Spleen (tissue), 13 donors: Measurements from ENCODE around the gene MPHOSPH10. TPM values are rescaled to one million over a fixed set of nuclear protein-coding genes. Genes with fewer than 3 reads are reported as not detected.
"Not testable (repeated sequence)": the region's sequence is repeated elsewhere in the genome, so short reads cannot be mapped to it uniquely, and the experiment has no call there.

Source experiments
- DNase-seq: peaks from one replicate; pipeline ENCODE4 v3.0.0-alpha.2; 2020
- H3K27ac ChIP-seq, 8 donors: fragments of 200-600 bp; sonication (generic) in 7 of 8; 1 replicate in 4 of 8; 2 replicates in 4 of 8; pipeline versions ENCODE4 v1.5.0 to v1.8.0; 2016 to 2021; ENCODE audit warnings: inconsistent platforms in 4 of 8, mild to moderate bottlenecking in 4 of 8, moderate library complexity in 1 of 8
- H3K27me3 ChIP-seq, 7 donors: fragments of 200-600 bp; sonication (generic) in 6 of 7; replicated peaks in 1 of 7; 1 replicate in 4 of 7; 2 replicates in 3 of 7; pipeline versions ENCODE4 v1.5.0 to v1.8.0; 2016 to 2021; ENCODE audit warnings: inconsistent platforms in 3 of 7, mild to moderate bottlenecking in 1 of 7
- H3K36me3 ChIP-seq, 6 donors: fragments of 200-600 bp; sonication (generic) in 5 of 6; 1 replicate in 4 of 6; 2 replicates in 2 of 6; pipeline versions ENCODE4 v1.5.0 to v1.8.0; 2016 to 2021; ENCODE audit warnings: inconsistent platforms in 2 of 6
- H3K4me1 ChIP-seq, 6 donors: fragments of 200-600 bp; sonication (generic) in 5 of 6; 1 replicate in 3 of 6; 2 replicates in 3 of 6; pipeline versions ENCODE4 v1.5.0 to v1.8.0; 2016 to 2021; ENCODE audit warnings: inconsistent platforms in 3 of 6
- H3K4me3 ChIP-seq, 8 donors: fragments of 200-600 bp; sonication (generic) in 7 of 8; 1 replicate in 4 of 8; 2 replicates in 4 of 8; pipeline versions ENCODE4 v1.5.0 to v1.8.0; 2016 to 2021; ENCODE audit warnings: inconsistent platforms in 4 of 8, mild to moderate bottlenecking in 4 of 8, moderate library complexity in 2 of 8
- H3K9me3 ChIP-seq, 8 donors: fragments of 200-600 bp; sonication (generic) in 7 of 8; 1 replicate in 4 of 8; 2 replicates in 4 of 8; pipeline versions ENCODE4 v1.5.0 to v1.8.0; 2016 to 2021; ENCODE audit warnings: inconsistent platforms in 4 of 8
- POLR2A ChIP-seq, 3 donors: fragments of 450-650 bp; IDR thresholded peaks; one replicate each; pipeline ENCODE4 v1.5.1; 2017; ENCODE audit warnings: antibody characterized with exemption in 3 of 3, mild to moderate bottlenecking in 1 of 3
- POLR2AphosphoS5 ChIP-seq, 3 donors: sonication (generic); formaldehyde crosslinking; IDR thresholded peaks; one replicate each; pipeline ENCODE4 v1.5.1; 2017; ENCODE audit warnings: antibody characterized with exemption in 3 of 3
- WGBS, 5 donors: extraction: QIAGEN DNeasy Blood & Tissue Kit in 3 of 5; methylation state at CpG; one replicate each; pipeline versions ENCODE4 v1.1.5 to v1.1.7; 2013 to 2018; 5-methylcytosine and 5-hydroxymethylcytosine counted together
- intact Hi-C: fragments of 100-400 bp; cut with DNase I; formaldehyde crosslinking; loops from one replicate; pipeline ENCODE4 v1.15.0; 2023; ENCODE audit warnings: low total_unique reads
- long read RNA-seq, 2 donors: transcript quantifications; one replicate each; lab custom pipeline, GENCODE V29; 2026
- polyA plus RNA-seq, 3 donors: library from polyadenylated mRNA; stranded (reverse); fragments of 200-250 nt; gene quantifications; one replicate each; pipeline ENCODE4 v1.2.1, GENCODE V29; 2013
- total RNA-seq, 7 donors: library from RNA; depleted of rRNA in 3 of 7; stranded (reverse); fragments of >200 nt in 3 of 7; fragmentation: NEBNext Ultra II Directional in 4 of 7; extraction: Animal tissue kit (Norgen Biotek cat#: 25700) in 4 of 7; gene quantifications; one replicate each; pipeline versions ENCODE4 v1.1.0 to v1.2.1, GENCODE V29; 2016 to 2021
- TF ChIP-seq, protein P1 (sequence below), 11 experiments: fragments of 200-600 bp in 7 of 11; fragments of 450-650 bp in 4 of 11; sonication (generic) in 4 of 11; IDR thresholded peaks in 8 of 11; conservative IDR thresholded peaks in 3 of 11; 1 replicate in 7 of 11; 2 replicates in 4 of 11; pipeline versions ENCODE4 v1.4.0 to v1.8.0; 2016 to 2021; ENCODE audit warnings: antibody characterized with exemption in 11 of 11, inconsistent platforms in 4 of 11, mild to moderate bottlenecking in 1 of 11
- donor health status: healthy with polysubstance abuse.
- donor health status: DM: no; HTN: no; CAD: no; lungs with moderate emphysema.
- donor health status: DM: no; HTN: no; CAD: no.
- donor health status: Bipolar disorder and iron deficiency.
- donor health status: healthy.
- donor health status: DM: no; HTN: no; CAD: no.
- donor health status: DM: yes; HTN: yes; CAD: no.

The MPHOSPH10 gene, protein sequence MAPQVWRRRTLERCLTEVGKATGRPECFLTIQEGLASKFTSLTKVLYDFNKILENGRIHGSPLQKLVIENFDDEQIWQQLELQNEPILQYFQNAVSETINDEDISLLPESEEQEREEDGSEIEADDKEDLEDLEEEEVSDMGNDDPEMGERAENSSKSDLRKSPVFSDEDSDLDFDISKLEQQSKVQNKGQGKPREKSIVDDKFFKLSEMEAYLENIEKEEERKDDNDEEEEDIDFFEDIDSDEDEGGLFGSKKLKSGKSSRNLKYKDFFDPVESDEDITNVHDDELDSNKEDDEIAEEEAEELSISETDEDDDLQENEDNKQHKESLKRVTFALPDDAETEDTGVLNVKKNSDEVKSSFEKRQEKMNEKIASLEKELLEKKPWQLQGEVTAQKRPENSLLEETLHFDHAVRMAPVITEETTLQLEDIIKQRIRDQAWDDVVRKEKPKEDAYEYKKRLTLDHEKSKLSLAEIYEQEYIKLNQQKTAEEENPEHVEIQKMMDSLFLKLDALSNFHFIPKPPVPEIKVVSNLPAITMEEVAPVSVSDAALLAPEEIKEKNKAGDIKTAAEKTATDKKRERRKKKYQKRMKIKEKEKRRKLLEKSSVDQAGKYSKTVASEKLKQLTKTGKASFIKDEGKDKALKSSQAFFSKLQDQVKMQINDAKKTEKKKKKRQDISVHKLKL
- 10 to 100 TPM; 20.3 to 35.2 (median 27.4) TPM for total RNA-seq
- 10 to 100 TPM; 20.8 to 23.6 (median 21.7) TPM for polyA plus RNA-seq
- long read RNA-seq, donor 1, transcript MPHOSPH10-201 (11 exons, 2,484 nt), result major isoform, 7 of 19 reads
- long read RNA-seq, donor 1, partial matches to known transcripts, result 8 of 19 reads
- long read RNA-seq, donor 1, other reads (novel, unspliced or antisense), result 0 of 19 reads
- long read RNA-seq, donor 2, partial matches to known transcripts, result 0 of 4 reads
- long read RNA-seq, donor 2, other reads (novel, unspliced or antisense), result 0 of 4 reads

DNA sequence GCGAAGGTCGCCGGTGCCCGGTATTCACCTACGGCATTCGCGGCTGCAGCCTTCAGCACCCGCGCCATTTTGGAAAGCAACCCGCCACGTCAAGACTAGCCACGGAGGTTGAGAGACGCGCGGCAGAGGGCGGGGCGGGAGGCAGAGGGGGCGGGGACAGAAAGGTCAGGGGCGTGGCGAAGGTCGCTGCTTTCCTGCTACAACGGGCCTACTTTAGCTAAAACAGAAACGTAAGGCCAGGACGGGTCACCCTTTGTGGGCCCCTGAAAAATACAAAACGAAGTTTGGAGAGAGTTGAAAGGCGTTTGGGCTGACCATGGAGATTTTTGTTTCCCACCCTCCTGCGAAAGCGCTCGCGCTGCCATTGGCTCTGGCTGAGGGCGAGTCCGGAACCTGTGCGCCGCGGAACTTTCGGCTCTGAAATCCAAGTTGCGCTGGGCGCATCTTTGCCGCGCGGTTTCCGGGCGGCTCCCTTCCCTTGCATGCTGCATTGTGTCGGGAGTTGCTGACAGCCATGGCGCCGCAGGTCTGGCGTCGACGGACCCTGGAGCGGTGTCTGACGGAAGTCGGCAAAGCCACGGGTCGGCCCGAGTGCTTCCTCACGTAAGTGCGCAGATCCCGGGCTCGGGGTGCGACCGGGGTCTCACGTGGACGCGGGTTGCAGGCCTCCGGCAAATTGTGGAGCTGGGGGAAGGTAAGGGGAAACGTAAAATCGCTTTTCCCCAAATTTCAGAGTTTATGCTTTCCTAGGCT, at the start of gene MPHOSPH10, which contains the start of gene MCEE:
MPHOSPH10 (plus strand) TSS at position 483 of the 753 bp plus-strand sequence; CDS start at position 515, 32 bp downstream.
MCEE (minus strand) TSS at position 78 of the 753 bp plus-strand sequence; CDS start at position 68, 10 bp downstream.
- no peaks in the 10 kb centered on the region for H3K9me3 ChIP-seq
- peaks cover 3 to 33% (median 19%) of the 10 kb centered on the region in 6 donors for H3K36me3 ChIP-seq
- peaks cover 27 to 61% (median 47%) of the 10 kb centered on the region in 6 donors for H3K4me1 ChIP-seq
- intact Hi-C loops, result no loop called here
- peak within 1 kb of the TSS; percentile 92 to 96 (median 94) for H3K27ac ChIP-seq
- peak; percentile 98 for DNase-seq
- no peaks in the 10 kb centered on the region for H3K27me3 ChIP-seq
- peak in 1 of 3 donors; percentile 2 for TF ChIP-seq POLR2A (IDR thresholded peaks at IDR 0.05)
- TF ChIP-seq, protein P1, sequence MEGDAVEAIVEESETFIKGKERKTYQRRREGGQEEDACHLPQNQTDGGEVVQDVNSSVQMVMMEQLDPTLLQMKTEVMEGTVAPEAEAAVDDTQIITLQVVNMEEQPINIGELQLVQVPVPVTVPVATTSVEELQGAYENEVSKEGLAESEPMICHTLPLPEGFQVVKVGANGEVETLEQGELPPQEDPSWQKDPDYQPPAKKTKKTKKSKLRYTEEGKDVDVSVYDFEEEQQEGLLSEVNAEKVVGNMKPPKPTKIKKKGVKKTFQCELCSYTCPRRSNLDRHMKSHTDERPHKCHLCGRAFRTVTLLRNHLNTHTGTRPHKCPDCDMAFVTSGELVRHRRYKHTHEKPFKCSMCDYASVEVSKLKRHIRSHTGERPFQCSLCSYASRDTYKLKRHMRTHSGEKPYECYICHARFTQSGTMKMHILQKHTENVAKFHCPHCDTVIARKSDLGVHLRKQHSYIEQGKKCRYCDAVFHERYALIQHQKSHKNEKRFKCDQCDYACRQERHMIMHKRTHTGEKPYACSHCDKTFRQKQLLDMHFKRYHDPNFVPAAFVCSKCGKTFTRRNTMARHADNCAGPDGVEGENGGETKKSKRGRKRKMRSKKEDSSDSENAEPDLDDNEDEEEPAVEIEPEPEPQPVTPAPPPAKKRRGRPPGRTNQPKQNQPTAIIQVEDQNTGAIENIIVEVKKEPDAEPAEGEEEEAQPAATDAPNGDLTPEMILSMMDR (IDR thresholded peaks at IDR 0.05 in 8 of 11, conservative IDR thresholded peaks at IDR 0.05 in 3 of 11), result peak in 1 of 11 experiments; percentile 23
- TF ChIP-seq POLR2AphosphoS5 (IDR thresholded peaks at IDR 0.05), result peak; percentile 76 to 89 (median 88)
- 0 to 1% (median 0%) methylated on average over 52 to 67 of the region's 67 CpGs for WGBS, 5 donors
- peak within 1 kb of the TSS; percentile 67 to 95 (median 84) for H3K4me3 ChIP-seq

DNA sequence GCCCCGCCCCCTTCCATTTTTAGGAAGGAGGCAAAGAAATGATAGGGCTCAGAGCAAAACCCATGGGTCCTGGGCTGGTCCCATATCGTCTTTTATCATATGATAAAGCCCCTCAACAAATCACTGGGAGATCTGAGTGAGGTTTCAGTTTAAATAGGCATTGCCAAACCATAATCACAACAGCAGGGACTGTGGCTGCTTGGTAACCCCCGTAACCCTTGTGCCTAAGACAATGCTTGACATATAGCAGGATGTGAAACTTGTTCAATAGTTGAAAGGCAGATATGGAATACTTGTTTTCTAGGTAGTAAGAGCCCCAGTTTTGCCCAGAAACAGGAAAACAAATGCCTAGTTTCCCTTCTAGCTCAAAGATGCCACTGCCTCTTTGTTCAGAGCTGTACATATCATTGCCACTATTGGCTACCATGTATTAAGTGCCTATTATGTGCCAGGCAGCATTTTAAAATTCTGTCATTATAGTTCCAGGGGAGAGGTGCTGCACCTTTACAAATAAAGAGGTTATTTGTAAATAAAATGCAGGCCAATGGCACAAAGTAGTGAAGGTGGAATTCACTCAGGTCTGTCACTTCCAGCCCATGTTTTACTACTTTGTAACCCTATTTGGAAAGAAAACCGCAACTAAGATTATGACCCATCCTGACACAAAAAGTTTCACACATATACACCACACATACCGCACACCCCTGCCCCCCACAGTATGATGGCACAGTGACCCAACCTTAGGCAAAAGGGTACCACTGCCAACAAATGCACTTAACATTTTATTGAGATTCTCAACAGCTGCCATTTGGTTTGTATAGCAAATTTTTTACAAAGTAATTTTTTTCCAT, 47.8 kb upstream of the MPHOSPH10 start:
- Histone ChIP-seq H3K27me3 (no peaks in the 10 kb centered on the region), H3K36me3 (peaks cover 0 to 32% (median 23%) of the 10 kb centered on the region in 6 donors), H3K4me1 (peaks cover 0 to 23% (median 14%) of the 10 kb centered on the region in 6 donors), H3K27ac (peak overlapping the region in 4 of 8 donors; percentile 8 to 55 (median 30)), H3K4me3 (no peak overlapping the region), H3K9me3 (no peaks in the 10 kb centered on the region)
- TF ChIP-seq POLR2A (IDR thresholded peaks at IDR 0.05), result no peak
- TF ChIP-seq POLR2AphosphoS5 (IDR thresholded peaks at IDR 0.05), result no peak
- TF ChIP-seq, protein P1 (IDR thresholded peaks at IDR 0.05 in 8 of 11, conservative IDR thresholded peaks at IDR 0.05 in 3 of 11), result no peak
- intact Hi-C loops, result no loop called here
- WGBS, 5 donors, result 65 to 84% (median 70%) methylated on average over 5 of the region's 5 CpGs
- no peak for DNase-seq

DNA sequence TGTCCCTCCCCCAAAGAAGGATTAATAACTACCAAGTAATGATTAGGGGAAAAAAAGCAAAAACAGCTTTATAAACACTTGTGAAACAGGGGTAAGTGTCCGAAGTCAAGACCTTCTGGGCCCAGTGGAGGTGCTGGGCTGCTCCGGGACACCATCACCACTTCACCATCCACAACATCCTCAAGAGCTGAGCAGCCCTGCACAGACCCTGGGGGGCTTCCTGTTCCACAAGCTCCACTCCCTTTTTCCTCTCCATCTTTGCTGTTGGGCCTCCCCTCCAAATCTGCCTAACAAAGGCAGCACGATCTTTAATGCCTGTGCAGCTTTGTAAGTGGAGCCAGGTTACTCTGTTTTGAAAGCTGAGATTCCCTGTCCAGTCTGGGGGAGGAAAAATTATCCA, 47.1 kb upstream of the MPHOSPH10 start:
- intact Hi-C loops, H3K4me3 ChIP-seq, H3K27me3 ChIP-seq, H3K9me3 ChIP-seq, DNase-seq: not testable (repeated sequence)
- peaks cover 0 to 19% (median 14%) of the 10 kb centered on the region in 6 donors for H3K4me1 ChIP-seq
- H3K27ac ChIP-seq, result peak overlapping the region in 3 of 8 donors; percentile 14 to 55 (median 47)
- WGBS, 5 donors, result 50% methylated on average over 1 of the region's 3 CpGs; no CpG with 5 or more reads in 4 of the 5 donors
- peaks cover 0 to 25% (median 16%) of the 10 kb centered on the region in 6 donors for H3K36me3 ChIP-seq
